ENCODE results near the gene AMBN.
"Not testable (repeated sequence)": the region's sequence is repeated elsewhere in the genome, so short reads cannot be mapped to it uniquely, and the experiment has no call there.

AMBN gene

DNA sequence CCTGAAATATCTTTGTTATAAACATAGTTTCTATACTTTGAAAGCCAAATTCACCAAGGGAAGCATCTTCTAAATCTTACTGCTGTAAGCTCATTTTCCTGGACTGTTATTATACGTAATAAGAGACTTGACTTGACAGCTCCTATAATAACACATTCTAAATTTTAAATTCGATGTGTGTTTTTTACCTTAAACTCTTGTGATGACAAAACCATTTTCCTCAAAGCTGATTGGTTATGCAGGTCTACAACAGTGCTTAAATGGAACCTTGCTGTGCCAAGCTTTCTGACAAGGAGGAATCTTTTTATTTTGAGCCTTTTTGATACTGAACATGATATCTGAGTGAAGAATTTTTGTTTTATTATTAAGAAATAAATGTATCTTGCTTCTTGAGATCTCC lies 36.4 kb downstream of the AMBN start, which contains the start of gene ENAM:
Gene ENAM (plus strand): TSS at position 301 of the 400 bp plus-strand sequence. CDS start 757 bp downstream, outside the sequence.
- Mint-ChIP-seq H3K27ac (no peak within 1 kb of the TSS), H3K4me1 (ENCODE audit: low read depth) (peaks cover 6% of the 10 kb centered on the region), H3K9me3 (ENCODE audit: low read depth) (no peaks in the 10 kb centered on the region), H3K27me3 (peaks cover 2% of the 10 kb centered on the region), H3K4me3 (no peak within 1 kb of the TSS), H3K36me3 (no peaks in the 10 kb centered on the region)

DNA sequence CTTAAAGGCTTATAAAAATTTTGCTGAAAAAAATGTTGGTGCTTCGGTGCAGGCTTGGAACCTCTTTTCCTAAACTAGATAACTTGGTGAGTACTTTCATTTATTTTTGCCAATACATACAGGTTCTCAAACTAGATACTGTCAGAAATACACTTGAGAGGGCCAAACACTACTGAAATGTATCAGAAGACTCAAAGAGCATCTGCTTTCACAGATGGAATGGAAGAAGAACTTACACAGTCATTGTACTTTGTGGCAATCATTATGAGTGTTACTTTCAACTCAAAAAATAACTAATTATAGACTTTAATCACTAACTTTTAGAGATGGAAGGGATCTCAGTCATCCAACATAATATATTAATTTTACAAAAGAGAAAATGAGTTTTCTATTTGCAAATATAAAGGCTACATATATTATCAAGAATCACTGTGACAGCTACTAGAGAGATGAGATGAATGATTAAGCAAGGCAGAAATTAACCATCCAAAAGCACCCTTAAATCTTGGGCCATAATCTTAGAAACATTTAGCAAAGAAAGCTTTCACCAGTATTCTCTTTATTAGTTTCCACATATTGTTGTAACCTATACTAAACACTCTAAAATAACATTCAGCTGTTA lies 37.5 kb downstream of the AMBN start:
- Mint-ChIP-seq H3K27ac (no peak overlapping the region), H3K4me1 (ENCODE audit: low read depth) (peaks cover 6% of the 10 kb centered on the region), H3K4me3 (no peak overlapping the region), H3K9me3 (ENCODE audit: low read depth) (no peaks in the 10 kb centered on the region), H3K36me3 (no peaks in the 10 kb centered on the region), H3K27me3 (peaks cover 2% of the 10 kb centered on the region)

DNA sequence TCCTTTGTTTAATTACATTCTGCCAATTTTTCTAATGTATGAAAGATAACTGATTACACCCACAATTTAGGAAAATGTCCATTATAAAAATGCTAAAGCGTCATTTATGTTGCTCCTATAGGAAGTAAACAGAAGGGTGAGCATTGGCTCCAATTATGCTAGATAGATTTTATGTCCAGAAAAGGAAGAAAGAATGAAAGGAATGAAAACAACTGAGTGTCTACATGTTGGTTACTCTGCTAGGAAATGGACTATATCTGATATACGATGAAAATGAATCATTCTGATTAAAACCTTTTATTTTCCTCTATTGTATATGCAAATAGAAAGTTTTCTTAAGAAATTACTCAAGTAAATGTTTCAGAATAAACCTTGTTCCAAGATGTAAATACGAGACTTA lies 38.1 kb downstream of the AMBN start:
- Mint-ChIP-seq H3K27me3 (peaks cover 2% of the 10 kb centered on the region), H3K27ac (no peak overlapping the region), H3K36me3 (no peaks in the 10 kb centered on the region), H3K4me1 (ENCODE audit: low read depth) (peaks cover 6% of the 10 kb centered on the region), H3K4me3 (no peak overlapping the region), H3K9me3 (ENCODE audit: low read depth) (no peaks in the 10 kb centered on the region)

- Mint-ChIP-seq H3K27ac (no peak overlapping the region), H3K36me3 (no peaks in the 10 kb centered on the region), H3K27me3 (peaks cover 2% of the 10 kb centered on the region), H3K4me3 (no peak overlapping the region), H3K9me3 (ENCODE audit: low read depth) (no peaks in the 10 kb centered on the region), H3K4me1 (ENCODE audit: low read depth) (peaks cover 6% of the 10 kb centered on the region)
Observed at GRCh38 chr4:70632028-70632427, 40.0 kb downstream of the AMBN start.

DNA sequence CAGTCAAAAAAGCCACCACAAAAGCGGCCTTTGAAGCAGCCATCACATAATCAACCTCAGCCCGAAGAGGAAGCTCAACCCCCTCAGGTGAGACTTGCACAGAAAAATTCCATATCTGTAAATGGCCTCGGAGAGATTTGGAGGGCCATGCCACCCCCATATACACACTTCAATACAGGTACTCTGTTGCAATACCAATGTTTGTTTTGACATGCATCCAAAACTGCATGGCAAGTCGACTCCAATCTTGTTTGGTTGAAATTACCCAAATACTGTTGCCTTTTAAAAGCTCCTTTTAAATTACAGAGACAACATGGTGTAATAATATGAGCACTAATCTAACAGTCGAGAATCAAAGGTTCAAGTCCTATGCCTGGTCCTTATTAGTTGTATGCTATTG lies 42.4 kb downstream of the AMBN start:
- H3K36me3 Mint-ChIP-seq = no peaks in the 10 kb centered on the region
- peaks cover 2% of the 10 kb centered on the region for H3K27me3 Mint-ChIP-seq
- H3K27ac Mint-ChIP-seq = no peak overlapping the region
- no peak overlapping the region for H3K4me3 Mint-ChIP-seq
- peaks cover under 1% of the 10 kb centered on the region for H3K4me1 Mint-ChIP-seq (ENCODE audit: low read depth)
- H3K9me3 Mint-ChIP-seq (ENCODE audit: low read depth) = no peaks in the 10 kb centered on the region

GRCh38 chr4:70637239-70637913 lies 45.3 kb downstream of the AMBN start:
- Mint-ChIP-seq H3K27ac (no peak overlapping the region), H3K27me3 (peaks cover 2% of the 10 kb centered on the region), H3K36me3 (no peaks in the 10 kb centered on the region), H3K9me3 (ENCODE audit: low read depth) (no peaks in the 10 kb centered on the region), H3K4me1 (ENCODE audit: low read depth) (peaks cover 2% of the 10 kb centered on the region), H3K4me3 (no peak overlapping the region)

GRCh38 chr4:70640192-70640591 lies 48.1 kb downstream of the AMBN start:
- Mint-ChIP-seq H3K4me1 (ENCODE audit: low read depth) (peaks cover 2% of the 10 kb centered on the region), H3K4me3 (no peak overlapping the region), H3K27me3 (no peaks in the 10 kb centered on the region), H3K9me3 (ENCODE audit: low read depth) (no peaks in the 10 kb centered on the region), H3K36me3 (no peaks in the 10 kb centered on the region), H3K27ac (no peak overlapping the region)

GRCh38 chr4:70650741-70651140 lies 58.7 kb downstream of the AMBN start:
- not testable (repeated sequence) for H3K27ac Mint-ChIP-seq; H3K4me1 Mint-ChIP-seq (ENCODE audit: low read depth); H3K9me3 Mint-ChIP-seq (ENCODE audit: low read depth); H3K36me3 Mint-ChIP-seq; H3K4me3 Mint-ChIP-seq; H3K27me3 Mint-ChIP-seq

- Mint-ChIP-seq H3K27me3 (no peaks in the 10 kb centered on the region), H3K4me1 (ENCODE audit: low read depth) (peaks cover 5% of the 10 kb centered on the region), H3K36me3 (no peaks in the 10 kb centered on the region), H3K27ac (no peak overlapping the region), H3K4me3 (no peak overlapping the region), H3K9me3 (ENCODE audit: low read depth) (no peaks in the 10 kb centered on the region)
Observed at GRCh38 chr4:70651864-70652506, 59.9 kb downstream of the AMBN start.

DNA sequence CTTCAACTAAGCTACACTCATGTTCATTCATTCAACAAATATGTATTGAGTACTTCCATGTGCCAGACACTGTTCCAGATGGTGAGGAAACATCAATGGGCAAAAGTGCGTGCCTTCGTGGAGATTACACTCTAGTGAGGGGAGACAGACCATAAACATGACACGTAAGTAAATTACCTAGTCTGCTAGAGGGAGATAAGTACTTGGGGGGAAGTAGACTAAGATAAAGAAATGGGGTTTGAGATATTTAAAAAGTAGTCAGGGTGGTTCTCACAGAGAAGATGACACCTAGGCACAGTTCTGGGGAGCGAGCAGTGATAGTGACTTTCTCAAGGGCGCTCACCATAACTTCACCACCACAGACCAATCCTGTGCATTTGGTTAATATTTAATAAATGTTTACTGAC lies 62.6 kb downstream of the AMBN start:
- Mint-ChIP-seq H3K4me1 (ENCODE audit: low read depth) (peaks cover 5% of the 10 kb centered on the region), H3K36me3 (no peaks in the 10 kb centered on the region), H3K9me3 (ENCODE audit: low read depth) (no peaks in the 10 kb centered on the region), H3K4me3 (no peak overlapping the region), H3K27me3 (peaks cover 1% of the 10 kb centered on the region), H3K27ac (no peak overlapping the region)

Data from activated naive CD8-positive, alpha-beta T cell (primary cell).